Activated T-cell treated with anti-CD3 and anti-CD28 coated beads for 48 hours (primary cell): ENCODE measurements around the gene ZBTB17.
"Not testable (repeated sequence)": the region's sequence is repeated elsewhere in the genome, so short reads cannot be mapped to it uniquely, and the experiment has no call there.

Experiments used
- DNase-seq: peaks from one replicate; pipeline ENCODE4 v3.0.0-alpha.2; 2020; ENCODE audit warnings: low read depth

The ZBTB17 gene

DNA sequence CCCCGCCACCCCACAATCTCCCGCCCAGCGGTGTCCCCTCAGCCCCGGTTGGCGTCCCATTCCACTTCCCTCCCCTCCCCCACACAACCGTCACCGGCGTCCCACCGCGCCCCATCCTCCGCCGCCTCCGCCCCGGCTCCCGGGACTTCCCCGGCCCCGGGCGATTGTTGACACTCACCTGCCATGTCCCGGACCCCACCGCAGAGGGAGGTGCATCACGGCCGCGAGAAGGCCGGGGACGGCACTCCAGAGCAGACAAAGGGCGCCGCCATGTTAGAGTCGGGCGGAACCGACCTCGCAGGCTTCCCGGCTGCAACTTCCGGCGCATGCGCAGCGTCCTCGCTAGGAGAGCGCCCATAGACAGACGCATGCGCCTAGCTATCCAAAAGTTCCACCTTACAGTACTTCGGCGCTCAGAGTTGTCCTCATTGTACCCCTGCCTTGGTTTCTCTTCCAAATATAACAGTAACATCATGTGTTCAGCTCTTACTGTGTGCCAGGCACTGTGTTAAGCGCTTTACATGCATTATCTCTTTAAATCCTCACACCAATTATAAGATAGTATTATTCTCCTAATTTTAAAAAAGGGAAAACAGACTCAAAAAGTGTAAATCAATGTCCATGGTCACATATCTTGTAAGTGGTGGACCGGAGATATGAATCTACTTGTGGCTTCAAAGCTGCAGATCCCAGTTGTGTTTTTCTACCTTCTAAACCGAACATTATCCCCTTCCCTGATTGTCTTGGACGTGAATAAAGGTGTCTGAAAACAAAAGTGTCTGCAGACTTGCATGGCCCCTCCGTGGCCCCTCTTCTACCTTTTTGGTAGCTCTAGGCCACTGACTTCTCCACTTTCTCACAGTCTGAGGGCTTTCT is at the start of gene ZBTB17:
Gene ZBTB17, minus strand, starts transcription at position 297 of the 876 bp plus-strand sequence. CDS start 27,606 bp downstream, outside the sequence.
- peak; percentile 95 for DNase-seq

DNA sequence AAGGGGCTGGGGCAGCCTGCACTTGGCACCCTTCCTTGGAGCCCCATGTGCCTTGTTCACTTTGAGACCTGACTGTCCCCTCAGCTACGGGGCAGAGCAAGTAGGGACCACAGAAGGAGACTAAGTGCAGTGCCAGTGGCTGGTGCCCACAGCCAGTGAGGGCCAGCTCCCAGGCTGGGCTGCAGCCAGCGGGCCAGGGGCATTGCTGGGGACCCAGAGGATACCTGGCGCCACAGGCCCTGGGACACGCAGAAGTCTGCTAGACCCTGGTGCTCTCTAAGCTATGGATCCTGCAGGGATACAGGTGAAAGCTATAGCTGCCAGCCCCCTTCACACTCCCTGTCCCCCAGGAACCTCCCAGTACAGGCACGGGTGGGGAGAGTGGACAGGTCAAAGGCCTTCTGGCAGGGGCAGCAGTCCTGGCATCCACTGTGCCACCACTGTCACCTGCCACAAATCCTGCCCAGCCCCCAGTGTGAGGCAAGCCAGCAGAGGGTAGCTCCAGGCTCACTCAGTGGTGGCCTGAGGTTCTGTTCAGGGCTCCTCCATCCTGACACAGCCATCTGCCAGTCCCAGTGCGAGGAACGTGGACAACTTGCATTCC is 47.3 kb upstream of the ZBTB17 start:
- DNase-seq = no peak

DNA sequence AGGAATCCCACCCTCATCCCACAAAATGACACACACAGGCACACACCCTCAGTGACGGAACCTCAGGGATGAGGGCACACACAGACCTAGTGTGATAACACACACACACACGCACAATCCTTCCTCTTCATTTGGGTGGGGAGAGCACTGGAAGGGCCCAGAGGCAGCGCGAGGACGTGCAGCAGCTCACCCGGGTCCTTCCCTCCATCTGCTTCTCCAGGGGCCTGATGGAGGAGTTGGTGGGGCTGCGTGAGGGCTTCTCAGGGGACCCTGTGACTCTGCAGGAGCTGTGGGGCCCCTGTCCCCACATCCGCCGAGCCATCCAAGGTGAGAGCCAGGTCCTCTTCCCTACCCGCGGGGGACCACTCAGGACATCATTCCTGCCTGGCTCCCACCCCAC is 46.5 kb upstream of the ZBTB17 start:
- DNase-seq = no peak

DNA sequence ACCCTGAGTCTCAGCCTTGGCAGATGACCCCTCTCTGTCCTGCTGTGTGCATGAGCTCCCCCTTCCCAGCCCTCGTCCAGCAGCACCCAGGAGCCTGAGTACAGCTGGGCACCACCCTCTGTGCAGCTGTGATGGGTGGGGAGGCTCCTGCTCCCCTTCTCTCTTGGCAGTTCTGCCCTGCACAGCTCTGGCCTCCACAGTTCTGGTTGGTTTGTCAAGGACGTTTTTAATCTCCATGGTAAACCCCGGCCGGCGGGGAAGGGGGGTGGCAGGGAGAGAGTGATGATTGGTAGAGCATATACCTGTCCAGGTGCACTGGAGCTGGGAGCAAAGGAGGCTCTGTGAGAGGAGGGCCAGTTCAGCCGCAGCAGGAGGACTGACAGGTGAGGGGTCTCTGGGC is 45.8 kb upstream of the ZBTB17 start, which contains the start of gene CLCNKA:
Gene CLCNKA, plus strand, starts transcription at position 356 of the 400 bp plus-strand sequence. CDS start 584 bp downstream, outside the sequence.
- no peak for DNase-seq

DNA sequence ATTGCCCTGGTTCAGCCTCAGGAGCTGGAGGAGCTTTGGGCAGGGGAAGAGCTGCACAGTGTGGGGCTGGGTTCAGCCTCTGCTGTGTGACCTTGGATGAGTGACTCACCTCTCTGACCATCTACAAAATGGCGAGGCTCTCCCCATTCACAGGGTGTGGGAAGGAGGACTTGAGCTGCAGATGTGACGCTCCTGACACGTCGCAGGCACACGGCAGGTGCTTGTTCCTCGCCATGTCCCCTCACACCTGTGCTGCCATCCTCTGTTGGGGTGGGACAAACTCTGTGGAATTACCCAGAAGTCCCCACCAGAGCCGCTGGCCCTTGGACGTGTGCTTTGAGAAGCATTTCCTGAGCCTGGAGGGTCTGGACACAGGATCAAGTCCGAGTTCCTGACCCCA is 45.0 kb upstream of the ZBTB17 start:
- DNase-seq = not testable (repeated sequence)

DNA sequence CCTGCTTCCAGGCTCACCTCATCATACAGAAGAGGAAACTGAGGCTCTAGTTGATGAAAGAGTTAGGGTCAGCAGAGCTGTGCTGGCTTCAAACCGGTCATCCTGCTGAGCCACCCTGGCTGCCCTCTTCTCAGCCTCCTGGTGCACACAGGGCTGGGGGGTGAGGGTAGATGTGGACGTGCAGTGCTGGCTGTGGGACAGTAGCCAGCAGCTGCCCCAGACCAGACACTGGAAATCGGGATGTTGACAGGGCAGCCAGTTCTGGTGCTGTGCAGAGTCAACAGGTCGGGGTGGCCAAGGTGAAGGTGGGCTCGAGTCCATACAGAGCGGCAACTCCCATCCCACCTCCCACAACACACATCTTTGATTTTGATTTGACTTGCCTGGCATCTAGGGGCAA is 44.4 kb upstream of the ZBTB17 start:
- no peak for DNase-seq

DNA sequence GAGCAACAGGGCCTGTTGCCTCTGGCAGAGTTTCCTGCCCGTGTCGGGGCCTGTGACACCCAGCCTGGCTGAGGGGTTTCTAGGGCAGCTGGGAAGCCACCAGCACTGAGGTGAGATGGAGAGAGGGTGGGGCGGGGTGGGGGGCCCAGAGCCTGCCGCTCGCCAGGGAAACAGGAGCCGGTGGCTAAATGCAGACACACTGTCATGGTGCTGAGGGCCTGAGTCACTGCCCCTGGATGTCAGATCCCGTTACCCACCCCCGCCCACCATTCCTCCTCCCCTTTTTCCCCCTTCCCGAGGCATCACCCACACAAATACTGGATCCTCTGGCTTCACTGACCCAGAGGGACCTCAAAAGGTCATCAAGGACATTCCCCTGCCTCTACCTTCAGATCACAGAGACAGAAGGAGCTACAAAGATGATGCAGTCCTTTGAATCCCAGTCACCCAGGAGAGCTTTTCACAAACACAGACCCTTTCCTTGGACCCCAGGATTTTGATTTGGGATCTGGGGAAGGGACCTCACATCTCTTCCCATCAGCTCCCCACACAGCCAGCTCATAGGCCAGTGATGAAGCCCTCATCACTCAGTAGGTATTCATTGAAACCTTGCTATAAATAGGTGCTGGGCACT is 43.9 kb upstream of the ZBTB17 start:
- no peak for DNase-seq

DNA sequence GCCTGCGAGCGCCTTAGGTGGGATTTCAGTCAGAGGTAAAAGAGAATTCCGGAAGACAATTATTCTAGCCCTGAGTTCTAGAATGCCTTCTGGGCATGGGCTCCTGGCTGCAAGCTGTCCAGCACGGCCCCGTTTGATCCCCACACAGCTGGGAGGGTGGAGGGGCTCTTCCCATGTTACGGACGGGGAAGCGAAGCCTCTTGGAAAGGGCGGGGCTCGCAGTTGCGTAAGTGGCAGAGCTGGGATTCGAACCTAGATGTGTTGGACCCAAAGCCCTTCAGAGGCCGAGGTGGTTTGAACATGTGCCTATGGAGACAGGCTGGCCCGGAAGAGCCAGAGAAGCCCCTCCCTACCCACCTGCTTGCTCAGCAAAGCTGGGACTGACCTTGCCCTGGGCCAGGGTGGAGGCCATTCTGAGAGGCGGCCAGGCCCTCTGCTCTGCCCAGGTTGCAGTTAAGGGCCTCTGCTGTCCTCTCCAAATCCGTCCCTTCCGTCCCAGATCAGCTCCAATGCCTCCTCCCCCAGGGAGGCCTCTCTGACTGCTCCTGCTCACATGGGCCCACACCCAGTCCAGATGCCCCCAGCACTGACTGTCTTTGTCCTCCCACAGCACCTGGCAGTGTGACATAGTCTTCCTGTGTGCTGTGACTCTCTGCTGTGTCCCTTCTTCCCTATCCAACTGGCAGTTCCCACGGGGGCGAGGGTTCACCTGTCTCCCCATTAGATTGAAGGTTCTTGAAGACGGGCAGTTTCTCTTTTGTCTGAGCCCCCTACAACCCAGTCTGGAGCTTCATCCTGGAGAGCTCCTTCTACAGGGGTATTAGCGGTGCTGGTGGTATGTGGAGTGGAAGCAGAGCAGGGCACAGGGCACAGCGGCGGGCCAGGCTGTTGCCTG is 43.1 kb upstream of the ZBTB17 start:
- no peak for DNase-seq

DNA sequence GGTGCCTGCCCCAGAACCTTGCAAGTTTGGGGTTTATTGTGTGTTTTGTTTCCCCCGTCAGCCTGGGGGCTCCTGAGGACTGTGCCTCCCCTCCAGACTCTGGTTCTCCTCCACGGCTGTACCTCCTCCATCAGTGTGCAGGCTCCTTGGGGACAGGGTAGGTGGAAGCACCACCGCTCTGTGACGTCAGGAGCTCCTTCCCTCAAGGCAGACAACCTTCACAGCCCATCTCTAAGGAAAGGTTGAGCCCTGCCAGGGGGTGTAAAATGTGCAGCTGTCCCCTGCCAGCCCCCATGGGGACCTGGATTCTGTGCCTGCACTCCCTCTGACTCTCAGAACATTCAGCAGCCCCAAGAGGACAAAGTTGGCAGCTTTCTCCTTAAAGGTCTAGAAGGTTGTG is 42.4 kb upstream of the ZBTB17 start:
- DNase-seq = no peak

DNA sequence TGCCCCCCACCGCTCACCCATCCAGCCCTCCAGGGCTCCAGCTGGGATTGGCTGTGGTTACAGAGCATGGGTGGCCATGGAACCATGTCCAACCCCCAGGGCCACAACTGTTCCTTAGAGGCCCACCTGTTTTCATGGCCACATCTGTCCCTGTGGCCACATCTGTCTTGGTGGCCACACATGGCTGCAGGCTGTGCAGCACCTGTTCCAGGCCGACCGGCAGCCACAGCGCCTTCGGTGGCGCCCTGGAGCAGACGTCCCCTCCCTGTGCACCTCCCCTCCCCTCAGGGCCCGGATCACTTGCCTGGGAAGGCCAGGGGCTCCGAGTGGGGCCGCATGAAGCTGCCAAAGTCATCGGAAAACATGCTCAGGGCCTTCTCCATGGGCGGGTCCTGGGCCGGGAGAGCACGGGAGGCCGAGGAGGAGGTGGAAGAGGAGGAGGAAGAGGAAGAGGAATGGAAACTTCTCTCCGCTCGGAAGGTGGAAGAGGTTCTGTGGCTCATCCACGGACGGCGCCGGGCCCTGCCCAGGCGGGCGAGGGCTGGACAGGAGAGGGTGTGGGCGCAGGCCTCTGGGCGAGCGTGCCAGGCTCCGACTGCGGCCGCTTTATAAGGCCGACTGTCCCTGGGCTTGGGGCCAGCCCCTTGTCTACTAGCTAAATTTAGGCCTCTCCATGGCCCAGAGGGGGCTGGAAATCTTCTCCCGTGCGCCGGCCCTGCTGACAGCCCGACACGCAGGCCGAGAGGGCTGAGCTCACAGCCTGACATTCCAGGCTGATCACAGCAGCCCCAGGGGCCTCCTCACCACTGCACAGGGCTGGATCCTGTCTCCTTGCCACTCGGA is 41.8 kb upstream of the ZBTB17 start, which contains the start of gene HSPB7:
Gene HSPB7, minus strand, starts transcription at position 583 of the 843 bp plus-strand sequence. Its CDS starts 80 bp downstream, at position 503.
- DNase-seq = no peak

DNA sequence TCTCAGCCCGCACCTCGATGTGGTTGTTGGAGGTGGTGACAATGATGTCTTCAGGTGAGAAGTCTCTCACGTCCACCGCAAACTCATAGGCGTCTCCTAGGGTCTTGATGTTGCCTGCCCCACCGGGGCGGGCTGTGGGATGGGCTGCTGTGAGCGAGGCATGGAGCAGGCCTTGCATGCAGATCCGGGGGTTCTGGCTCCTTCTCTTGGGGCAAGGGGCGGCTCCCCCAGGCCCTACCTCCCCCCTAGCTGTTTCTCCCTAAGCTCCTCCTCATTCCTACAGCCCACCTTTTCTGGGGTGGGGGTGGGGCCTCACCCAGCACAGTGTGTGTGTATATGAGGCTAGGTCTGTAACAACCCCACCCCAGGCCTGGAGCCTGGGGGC is 41.2 kb upstream of the ZBTB17 start:
- DNase-seq = no peak

DNA sequence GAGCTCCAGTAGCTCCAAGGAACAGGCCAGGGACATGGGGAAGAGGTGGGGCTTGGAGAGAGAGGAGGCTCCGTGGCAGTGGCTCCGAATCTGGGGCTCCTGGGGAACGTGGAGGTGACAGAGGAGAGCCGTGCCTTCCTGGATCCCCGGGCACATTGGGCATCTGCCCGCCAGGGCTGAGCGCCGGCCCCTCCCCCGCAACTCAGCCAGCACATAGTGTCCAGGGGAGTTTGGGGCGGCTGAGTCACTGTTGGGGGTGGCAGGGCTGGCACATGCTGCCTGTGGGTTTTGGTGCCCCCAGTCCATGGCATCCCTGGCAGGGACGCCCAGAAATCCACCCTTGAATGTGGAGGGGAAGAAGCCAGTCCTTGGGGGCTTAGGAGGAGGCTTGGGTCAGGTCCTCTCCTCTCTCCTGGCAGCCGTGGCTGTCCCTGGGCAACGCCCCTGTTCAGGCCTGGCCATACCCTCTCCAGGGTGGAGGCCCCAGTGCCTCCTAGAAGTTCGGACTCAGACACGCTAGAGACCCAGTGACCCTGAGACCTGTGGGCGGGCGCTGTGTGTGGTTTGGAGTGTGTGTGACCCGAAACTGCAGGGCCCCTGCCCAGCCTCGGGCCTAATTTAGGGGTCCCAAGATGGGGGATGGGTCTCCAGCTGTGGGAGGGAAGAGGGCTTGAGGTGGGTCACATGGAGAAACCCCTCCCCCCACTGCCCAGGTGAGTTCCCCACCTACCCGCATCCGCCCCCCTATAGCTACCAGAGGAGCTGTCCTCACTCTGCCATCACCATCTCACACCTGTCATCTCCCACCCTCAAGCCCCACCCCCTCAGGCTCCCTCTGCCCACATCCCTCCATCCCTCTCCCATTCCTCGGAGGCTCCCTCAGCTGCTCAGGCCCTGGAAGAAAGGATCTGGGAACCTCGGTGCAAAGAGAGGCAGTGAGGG is 40.3 kb upstream of the ZBTB17 start:
- DNase-seq = no peak

DNA sequence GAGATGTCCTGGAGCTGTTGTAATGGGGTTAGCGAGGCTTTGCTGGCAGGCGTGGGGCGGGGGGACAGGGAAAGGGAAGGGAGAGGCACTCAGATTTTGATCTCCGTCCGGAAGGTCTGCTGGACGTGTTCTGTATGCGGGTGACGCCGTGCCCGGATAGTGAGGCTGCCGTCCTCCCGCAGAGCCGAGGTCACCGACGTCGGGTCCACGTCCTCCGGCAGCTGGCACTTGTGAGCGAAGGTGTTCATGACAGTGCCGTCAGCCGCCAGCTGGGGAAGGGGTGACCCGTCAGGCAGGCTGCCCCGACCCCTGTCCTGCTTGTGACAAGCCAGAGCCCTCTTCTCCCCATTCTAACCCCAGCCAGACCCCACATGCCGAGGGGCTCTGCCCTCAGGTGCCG is 39.6 kb upstream of the ZBTB17 start:
- no peak for DNase-seq

DNA sequence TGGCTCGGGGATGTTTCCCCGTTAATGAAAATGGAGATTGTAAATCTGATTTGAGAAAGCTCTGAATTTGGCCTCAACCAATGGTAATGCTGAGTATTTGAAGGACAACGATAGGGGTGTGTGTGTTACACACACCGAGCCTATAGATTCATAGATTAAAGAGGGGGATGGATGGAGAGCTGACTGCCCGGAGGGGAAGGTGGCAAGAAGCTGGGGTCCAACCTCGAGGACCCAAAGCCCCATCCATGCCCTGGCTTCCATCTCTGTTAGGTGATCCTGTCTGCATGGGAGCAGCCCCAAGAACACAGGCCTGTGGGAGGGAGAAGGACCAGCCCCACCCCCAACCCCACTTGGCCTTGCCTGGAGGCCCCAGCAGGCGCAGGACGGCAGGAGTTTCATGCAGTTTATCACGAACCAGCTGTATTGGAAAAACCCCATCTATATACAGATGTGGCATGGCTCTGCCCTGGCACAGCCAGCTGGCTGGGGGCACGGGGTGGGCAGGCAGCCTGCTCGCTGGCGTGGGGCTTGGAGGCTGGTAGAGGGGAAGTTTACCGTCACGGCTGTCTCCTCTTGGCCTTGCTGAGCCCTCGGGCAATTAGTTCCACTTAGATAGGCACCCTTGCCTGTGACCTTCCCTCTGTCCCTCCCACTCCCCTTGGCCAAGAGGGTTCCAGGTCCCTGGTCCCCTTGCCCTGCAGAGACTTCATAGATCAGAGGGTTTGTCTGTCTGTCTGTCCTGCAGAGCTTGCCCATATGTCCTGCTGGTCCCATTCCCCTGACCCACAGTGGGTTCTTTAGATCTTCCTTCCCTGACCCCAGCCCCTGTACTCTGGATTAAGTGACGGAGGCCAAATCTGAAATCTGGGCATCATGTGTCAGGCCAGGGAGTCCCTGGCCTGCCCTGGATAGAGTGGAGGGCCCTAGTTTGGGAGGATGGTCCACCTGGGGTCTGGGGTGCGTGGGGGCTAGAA is 38.9 kb upstream of the ZBTB17 start:
- no peak for DNase-seq

DNA sequence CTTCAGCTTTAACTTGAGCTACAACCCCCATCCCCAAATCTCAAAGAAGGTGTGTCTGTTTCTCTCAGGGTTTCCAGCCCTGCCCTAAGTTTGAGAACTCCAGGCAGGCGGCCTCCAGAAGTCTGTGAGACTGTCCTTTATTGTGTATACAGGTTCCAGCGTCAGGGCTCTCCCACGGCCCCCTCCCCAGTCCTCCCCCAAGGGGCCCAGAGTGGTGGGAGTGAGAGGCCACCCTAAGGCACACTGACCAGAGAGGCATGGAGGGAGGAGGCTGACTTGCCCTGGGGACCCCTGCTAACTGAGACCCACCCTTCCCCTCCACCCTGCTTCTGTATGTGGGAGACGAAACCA is 38.0 kb upstream of the ZBTB17 start:
- no peak for DNase-seq

DNA sequence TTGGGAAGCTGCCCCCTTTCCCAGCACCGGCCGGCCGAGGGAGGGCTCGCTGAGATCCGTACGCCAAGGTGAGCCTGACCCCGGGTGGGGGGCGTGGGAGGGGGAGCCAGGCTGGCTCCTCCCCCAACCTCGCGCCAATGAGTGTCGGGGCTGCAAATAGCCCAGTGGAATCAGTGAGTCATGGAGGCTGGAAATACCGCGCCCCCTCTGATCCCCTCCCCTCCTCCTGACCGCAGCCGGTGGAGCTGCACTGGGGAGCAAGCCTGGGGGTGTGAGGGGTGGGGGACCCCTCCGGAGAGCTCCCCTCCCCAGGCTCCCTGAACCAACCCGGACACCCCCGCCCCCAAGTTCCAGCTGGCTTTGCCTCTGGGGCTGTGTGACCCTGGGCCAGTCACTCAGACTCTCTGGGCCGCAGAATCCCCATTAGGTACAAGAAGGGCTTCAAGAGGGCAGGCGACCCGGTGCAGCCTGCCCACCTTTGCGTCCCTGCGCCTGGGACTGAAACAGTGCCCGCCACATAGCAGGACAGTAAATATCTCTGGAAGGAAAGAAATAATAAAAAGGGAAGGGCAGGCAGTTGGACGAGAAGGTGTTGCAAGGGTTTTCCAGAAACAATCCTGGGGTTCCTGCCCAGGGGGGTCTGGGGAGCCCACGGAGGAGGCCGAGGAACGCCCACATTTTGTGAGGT is 37.5 kb upstream of the ZBTB17 start:
- peak; percentile 46 for DNase-seq

DNA sequence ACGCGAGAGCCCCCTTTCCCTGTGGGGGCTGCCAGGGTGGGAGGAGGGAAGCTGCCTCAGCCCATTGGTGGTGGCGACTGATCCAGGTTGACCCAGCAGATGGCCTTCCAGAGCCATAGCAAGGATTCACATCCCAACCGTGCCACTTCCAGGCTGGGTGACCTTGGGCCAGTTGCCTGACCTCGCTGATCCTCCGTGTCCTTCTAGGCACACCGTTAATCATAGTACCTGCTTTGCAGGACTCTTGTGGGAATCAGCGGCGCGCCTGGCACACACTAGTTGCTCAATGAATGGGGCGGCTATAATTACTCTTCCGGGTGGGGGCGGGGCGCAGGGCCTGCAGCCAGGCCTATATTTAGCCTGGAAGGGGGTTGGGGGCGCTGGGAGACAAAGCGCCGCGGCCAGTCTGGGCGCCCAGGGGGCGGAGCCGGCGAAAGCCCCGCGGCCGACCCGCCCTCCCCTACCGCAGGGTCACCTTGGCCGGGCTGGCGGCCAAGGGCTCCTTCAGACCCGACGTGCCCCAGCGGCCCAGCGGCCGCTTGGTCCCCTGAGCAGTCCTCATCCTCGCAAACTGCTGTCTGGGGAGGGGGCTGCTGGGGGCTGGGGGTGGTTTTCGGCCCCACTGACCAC is 36.8 kb upstream of the ZBTB17 start:
- DNase-seq = peak; percentile 38
